ENCODE data around the gene KIAA1755.

- TF ChIP-seq POLR2AphosphoS5 (IDR thresholded peaks at IDR 0.05) (no peak), CTCF (IDR thresholded peaks at IDR 0.05) (no peak)
Measured at GRCh38 chr20:38262931-38263330, 2.4 kb upstream of the KIAA1755 start.

All from breast epithelium (tissue), 3 donors.